HG03521 (cell line): ENCODE results near the gene SPX.

Source experiments
- ATAC-seq: cut with Tn5 transposase; IDR thresholded peaks from one replicate; pipeline ENCODE4 v1.9.1; 2021; ENCODE audit warnings: mild to moderate bottlenecking, moderate library complexity; ENCODE audit not compliant: unreplicated experiment

SPX gene

DNA sequence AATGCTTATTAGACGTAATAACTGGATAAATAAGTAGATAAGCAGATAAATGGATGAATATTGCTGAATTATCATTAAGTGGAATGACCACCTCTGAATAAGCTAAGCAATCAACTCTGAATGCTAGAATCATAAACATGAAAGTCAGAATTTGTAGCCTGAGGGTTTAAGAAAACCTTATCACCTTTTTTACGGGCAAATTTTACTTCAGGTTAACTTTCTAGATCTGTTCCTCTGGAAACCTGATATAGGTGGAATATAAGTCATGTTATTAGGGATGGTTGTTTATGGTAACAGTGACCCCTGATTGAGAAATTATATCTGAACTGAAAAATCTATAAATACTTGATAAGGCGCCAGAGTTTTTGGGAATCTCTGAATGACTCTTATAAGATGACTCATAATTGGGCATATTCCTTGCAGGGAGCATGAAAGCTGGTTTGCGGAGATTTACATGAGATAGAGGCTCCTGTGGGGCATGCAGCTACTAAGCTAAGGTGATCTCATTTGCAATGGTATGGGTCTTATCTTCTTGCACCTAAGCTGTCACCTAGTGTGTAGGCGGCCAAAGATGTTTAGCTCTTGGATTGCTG lies 12.1 kb downstream of the SPX start:
- ATAC-seq, result no peak

DNA sequence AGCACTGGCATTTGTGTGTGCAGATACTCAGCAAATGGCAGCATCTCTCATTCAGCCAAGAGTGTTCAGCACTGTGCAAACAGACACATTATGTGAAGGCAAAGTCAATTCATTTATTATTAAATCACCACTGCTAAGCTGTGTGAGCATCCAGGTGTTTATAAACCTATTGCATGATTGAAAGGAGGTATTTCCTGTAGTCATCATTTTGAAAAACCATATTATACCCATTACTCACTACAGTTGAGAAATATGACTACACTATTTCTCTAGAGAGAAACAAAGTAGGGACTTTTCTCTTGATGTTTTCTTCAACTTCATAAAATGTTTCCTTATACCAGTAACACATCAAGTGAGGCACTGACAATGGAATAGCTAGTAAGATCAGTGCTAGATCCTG lies 13.7 kb downstream of the SPX start:
- ATAC-seq, result no peak

GRCh38 chr12:21541773-21542172 lies 15.7 kb downstream of the SPX start:
- no peak for ATAC-seq

DNA sequence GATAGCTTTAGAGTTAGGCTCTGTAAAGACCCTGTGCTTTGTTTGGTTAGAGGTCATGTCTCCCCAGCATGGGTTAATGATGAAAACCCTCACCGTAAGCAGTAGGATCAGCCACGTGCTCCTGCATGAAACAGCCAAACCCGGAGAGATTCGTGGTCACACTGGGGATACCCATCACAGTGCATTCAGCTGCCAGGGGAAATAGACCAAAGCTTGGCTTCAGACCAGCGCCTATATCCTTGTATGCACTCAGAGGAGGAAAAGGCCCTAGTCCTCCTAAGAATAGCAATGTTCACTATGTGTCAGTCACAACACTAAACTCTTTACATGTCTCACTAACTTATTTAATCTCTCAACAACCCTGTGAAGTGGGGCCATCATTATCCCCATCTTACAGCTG lies 16.3 kb downstream of the SPX start:
- no peak for ATAC-seq

DNA sequence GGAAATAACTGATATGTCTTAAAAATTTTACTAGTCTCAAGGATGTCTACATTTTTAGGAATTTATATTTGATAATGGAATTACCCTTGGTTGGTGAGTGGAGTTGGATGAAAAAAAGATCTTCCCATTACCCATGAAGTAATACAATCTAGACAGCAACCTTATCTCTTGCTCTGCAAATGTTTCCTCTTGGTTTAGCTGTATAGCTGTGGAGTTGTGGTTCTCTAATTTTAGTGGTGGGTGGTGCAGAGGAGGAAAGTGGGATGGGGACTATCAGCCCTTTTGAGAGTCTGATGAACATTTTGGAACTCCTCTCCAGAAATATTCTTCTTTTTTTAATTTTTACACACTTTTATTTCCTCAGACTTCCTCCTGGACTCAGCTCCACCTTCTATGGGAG lies 17.1 kb downstream of the SPX start:
- no peak for ATAC-seq

DNA sequence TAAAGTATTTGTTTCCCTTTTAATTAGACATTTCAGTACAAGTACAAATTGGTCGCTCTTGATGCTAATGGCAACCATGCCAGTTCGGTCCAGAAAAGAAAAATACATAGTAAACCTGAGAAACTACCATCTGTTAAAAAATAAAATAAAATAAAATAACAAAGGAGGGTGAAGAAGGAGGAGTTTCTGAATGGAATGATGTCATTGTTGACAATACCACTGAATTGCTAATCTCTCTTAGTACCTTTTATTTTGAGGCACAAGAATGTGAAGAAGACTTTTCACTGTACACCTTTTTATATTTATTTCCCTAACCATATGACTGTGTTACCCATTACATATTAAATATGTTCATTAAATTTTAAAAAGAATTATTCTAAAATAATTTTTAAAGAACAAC lies 19.5 kb downstream of the SPX start:
- ATAC-seq, result no peak

GRCh38 chr12:21546716-21547115 lies 20.6 kb downstream of the SPX start:
- ATAC-seq, result no peak

DNA sequence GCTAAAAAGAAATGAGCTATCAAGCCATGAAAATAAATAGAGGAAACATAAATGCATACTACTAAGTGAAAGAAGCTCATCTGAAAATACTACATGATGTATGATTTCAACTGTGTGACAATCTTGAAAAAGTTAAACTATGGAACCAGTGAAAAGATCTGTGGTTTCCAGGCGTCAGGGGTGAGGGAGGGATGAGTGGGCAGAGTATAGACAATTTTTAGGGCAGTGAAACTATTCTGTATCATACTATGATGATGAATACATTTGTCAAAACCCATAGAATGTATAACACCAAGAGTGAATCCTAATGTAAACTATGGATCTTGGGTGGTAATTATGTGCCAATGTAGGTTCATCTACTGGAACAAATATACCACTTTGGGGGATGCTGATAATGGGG lies 21.3 kb downstream of the SPX start:
- no peak for ATAC-seq

- no peak for ATAC-seq
Observed at GRCh38 chr12:21551841-21552465, 25.9 kb downstream of the SPX start.

DNA sequence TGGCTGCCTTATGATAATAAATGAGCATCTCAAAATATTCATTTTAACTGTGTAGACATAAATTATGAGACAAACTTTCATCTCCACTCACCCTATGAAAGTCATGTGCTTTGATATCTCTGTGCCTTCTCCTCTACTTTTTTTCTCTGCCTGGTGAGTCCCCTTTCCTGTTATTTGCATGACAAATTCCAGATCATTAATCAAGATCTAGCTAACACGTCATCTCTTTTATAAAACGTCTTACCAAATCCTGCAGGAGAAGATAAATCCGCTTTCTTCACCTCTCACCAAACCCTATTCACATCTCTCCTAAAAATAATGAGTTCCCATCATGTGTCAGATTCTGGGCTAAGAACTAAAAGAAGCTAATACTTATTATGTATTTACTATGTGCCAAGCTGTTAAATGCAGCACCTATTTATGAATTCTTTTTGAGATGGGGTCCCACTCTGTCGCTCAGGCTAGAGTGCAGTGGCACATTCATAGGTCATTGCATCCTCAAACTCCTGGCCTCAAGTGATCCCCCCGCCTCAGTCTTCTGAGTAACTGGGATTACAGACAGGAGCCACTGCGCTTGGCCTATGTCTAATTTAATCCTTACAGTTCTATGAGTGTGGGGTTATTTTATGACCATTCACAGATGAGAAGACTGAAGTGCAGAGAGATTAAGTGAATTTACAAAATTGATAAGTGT lies 26.7 kb downstream of the SPX start:
- ATAC-seq, result no peak

DNA sequence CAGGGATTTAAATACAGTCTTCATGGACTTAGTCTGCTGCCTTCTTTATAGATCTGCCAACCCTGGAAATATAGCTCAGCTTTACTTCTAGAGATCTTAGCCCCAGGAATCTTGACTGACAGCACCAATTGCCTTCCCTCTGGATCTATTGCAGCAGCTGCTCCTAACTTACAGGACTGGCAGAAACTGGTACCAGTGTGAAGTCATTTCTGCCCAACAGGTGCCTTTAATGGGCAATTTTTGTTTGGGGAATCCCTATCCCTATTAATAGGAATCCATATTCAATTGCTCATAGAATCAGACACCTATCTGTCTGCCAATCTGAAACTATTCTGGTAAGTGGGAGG lies 27.2 kb downstream of the SPX start:
- no peak for ATAC-seq

DNA sequence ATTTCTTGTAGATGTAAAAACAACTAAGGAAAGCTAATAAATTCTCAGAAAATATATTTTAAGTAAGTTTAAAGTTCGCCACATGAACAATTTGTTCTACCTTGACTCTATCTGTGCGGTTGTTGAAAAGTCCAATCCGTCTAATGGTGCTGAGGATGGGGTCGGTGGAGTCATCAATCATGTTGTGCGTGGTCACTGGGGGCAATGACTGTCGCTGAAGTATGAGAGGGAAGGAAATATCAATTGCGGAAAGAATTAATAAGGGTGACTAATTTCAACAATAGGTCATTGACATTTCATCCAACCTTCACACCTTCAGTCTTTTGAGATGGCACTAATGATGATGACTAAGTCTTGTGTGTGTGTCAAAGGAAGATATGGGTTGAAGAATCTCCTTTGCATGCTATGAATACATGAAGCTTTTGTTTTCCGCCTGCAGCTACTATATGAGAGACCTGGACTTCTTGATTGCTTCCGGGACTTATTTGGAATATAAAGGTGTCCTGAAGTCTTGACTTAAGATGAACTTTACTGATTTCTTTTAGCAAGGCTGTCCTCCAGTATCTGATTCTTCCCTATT lies 32.1 kb downstream of the SPX start:
- ATAC-seq, result no peak

- no peak for ATAC-seq
Observed at GRCh38 chr12:21559855-21560569, 33.9 kb downstream of the SPX start.

DNA sequence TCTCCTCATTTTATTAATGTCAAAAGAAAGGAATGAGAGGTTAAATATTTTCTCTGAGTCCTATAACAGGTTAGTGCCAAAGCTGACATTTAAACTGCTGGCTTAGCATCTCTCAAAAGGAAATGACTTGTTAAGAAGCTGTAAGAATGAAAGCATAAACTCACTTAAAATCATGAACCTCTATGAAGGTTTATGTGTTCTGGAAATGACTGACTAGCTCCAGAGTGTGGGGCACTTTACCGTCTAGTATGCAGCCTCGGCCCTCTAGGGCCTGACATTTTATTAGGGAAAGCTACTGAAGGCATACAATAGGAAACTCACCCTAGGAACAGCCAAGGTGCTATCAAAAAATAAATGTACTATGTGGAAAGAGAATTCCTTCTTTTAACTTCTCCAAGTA lies 35.1 kb downstream of the SPX start:
- no peak for ATAC-seq

DNA sequence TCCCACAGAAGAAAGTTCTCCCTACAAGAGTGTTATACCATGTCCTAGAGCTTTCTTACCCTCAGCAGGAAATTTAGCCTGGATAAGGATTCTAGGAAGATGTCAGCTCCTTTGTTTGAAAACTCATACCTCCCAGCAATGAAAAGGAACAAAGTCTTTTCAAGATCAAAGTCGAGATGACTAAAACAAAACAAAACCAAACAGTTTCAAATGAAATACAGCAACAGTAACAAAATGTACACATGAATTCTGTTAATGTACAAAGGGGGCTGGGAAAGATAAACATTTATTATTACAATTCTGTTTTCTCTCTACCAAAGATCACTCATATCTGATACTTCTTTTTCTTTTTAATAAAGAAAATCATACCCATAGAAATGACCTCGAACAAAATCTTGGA lies 36.8 kb downstream of the SPX start:
- ATAC-seq, result no peak

DNA sequence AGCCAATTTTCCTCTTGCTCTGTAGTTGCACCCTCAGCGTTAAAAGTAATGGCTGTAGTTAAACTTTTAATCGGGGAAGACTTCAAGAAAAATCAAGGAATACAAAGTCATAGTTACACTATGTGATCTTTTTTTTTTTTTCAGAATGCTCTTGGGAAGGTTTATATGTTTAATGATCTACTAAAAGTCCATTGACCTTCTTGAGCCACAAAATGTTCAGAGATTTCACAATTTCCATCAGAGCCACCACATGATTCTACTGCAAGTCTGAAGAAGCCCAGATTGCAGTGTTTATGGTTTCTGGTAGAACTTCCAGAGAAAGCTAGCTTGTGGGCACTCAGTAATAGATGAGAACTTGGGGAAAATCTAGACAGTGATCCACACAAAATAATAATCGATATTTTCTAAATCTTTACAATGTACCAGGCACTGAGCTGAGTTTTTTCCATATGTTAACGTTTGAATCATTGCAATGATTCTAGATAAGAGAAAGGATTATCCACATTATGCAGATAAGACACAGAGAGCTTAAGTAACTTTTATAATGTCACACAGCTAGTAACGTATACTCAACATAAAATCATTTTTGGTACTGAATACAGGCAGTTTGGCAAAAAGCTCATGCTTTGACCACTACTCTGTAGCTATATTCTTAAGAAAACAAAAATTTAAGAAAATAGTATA lies 40.3 kb downstream of the SPX start:
- no peak for ATAC-seq

- ATAC-seq, result no peak
Observed at GRCh38 chr12:21566907-21567394, 40.9 kb downstream of the SPX start.

DNA sequence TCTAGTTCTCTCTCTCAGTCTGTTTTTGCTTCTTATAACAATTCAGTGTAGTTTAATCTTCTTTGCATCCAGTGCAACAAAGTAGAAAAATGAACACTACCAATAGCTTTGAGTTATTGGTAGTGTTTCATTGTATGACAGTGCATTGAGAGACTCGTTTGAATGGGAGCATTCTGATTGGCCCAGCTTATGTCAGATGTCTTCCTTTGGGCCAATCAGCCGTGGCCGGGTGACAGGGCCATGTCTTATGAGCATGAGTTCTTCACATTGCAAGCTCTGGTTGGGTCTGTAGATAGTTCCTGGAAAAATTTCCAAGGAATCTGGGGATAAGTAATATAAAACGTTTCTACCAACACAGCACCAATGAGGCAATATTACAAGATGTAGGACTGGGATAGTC lies 42.0 kb downstream of the SPX start:
- ATAC-seq, result no peak

DNA sequence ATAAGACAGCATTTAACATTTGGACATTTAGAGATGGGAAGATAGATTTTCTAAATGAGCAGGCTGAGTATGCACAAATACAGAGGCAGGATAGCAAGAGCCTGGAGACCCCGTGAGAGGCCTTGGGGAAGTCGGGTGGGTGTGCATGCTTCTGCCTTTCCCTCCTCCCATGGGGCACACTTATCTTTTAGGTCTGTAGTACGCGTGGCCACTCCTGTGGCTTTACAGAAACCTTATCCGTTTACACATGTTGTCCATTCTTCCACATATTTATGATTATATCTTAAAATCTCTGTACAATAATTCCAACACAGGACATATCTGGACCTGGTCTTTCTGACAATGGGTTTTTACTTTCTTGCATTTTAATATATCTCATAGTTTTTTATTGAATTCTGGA lies 45.0 kb downstream of the SPX start:
- ATAC-seq, result no peak

- ATAC-seq, result no peak
Observed at GRCh38 chr12:21573733-21574358, 47.8 kb downstream of the SPX start.

DNA sequence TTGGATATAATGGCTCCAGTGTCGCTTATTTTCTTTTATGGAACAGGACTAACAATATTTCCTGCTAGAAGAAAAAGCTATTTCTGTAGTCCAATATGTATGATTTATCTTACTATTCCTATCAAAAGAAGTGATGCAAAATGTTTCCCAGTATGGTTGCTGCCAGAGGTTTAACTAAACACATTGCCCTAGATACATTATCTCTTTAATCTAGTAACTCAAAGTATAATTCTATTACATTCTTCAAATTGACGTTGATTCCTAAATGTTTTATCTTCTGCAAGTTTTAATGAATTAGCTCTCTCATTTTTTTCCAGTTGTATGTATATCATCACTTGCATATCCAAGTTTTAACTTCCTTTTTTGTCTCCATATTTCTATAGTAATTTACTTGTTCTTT lies 50.3 kb downstream of the SPX start:
- no peak for ATAC-seq
